Heart right ventricle (tissue), 16 donors: ENCODE data around the gene WDR26. TPM values are rescaled to one million over a fixed set of nuclear protein-coding genes. Genes with fewer than 3 reads are reported as not detected.

ENCODE experiments used
- ATAC-seq, 8 donors: fragments of 200-7000 bp; cut with Tn5 transposase; one replicate each; pipeline ENCODE4 v1.9.1; 2020; ENCODE audit warnings: mild to moderate bottlenecking in 8 of 8, moderate library complexity in 8 of 8, moderate number of reproducible peaks in 1 of 8
- DNase-seq, 2 donors: peaks; one replicate each; pipeline ENCODE4 v3.0.0-alpha.2; 2020
- H3K27ac ChIP-seq, 10 donors: fragments of 200-600 bp; sonication (generic) in 2 of 10; one replicate each; pipeline versions ENCODE4 v1.5.0 to v1.8.0; 2020 to 2022; ENCODE audit warnings: mild to moderate bottlenecking in 3 of 10
- H3K27me3 ChIP-seq, 7 donors: fragments of 200-600 bp; one replicate each; pipeline ENCODE4 v1.8.0; 2021 to 2022; ENCODE audit warnings: mild to moderate bottlenecking in 2 of 7
- H3K36me3 ChIP-seq, 9 donors: fragments of 200-600 bp; sonication (generic) in 1 of 9; one replicate each; pipeline versions ENCODE4 v1.5.0 to v1.8.0; 2020 to 2022; ENCODE audit warnings: mild to moderate bottlenecking in 2 of 9
- H3K4me1 ChIP-seq, 9 donors: fragments of 200-600 bp; sonication (generic) in 1 of 9; one replicate each; pipeline versions ENCODE4 v1.5.0 to v1.8.0; 2020 to 2022; ENCODE audit warnings: mild to moderate bottlenecking in 4 of 9
- H3K4me3 ChIP-seq, 10 donors: fragments of 200-600 bp; sonication (generic) in 2 of 10; one replicate each; pipeline versions ENCODE4 v1.5.0 to v1.8.0; 2020 to 2022; ENCODE audit warnings: mild to moderate bottlenecking in 7 of 10, moderate library complexity in 2 of 10
- H3K9me3 ChIP-seq, 11 donors: fragments of 200-600 bp in 10 of 11; sonication (generic) in 2 of 11; one replicate each; pipeline versions ENCODE4 v1.5.0 to v1.8.0; 2013 to 2022; ENCODE audit warnings: mild to moderate bottlenecking in 2 of 11, control low read depth in 1 of 11, moderate library complexity in 1 of 11
- CTCF ChIP-seq, 9 donors: fragments of 200-600 bp; sonication (generic) in 2 of 9; IDR thresholded peaks; one replicate each; pipeline versions ENCODE4 v1.5.0 to v1.8.0; 2021 to 2022; ENCODE audit warnings: antibody characterized with exemption in 9 of 9, mild to moderate bottlenecking in 5 of 9, moderate library complexity in 1 of 9
- WGBS, 2 donors: extraction: QIAGEN DNeasy Blood & Tissue Kit; methylation state at CpG; one replicate each; pipeline ENCODE4 v1.1.7; 2013; ENCODE audit warnings: inconsistent platforms in 1 of 2; 5-methylcytosine and 5-hydroxymethylcytosine counted together
- intact Hi-C, 10 donors: fragments of 100-400 bp; cut with DNase I; formaldehyde crosslinking; loops; one replicate each; pipeline versions ENCODE4 v1.11.1 to v1.14.2; 2022
- microRNA-seq, 2 donors: library from miRNA; unstranded; fragments of <30 nt; microRNA quantifications; one replicate each; pipeline ENCODE4 v1.2.0, GENCODE V29; 2021
- polyA plus RNA-seq, 2 donors: library from polyadenylated mRNA; stranded (reverse); fragments of 200-250 nt; gene quantifications; one replicate each; pipeline ENCODE4 v1.2.3, GENCODE V29; 2013
- total RNA-seq, 10 donors: library from RNA; stranded (reverse); fragmentation: NEBNext Ultra II Directional in 3 of 10; extraction: Animal tissue kit (Norgen Biotek cat#: 25700) in 3 of 10; gene quantifications; one replicate each; pipeline versions ENCODE4 v1.2.1 to v1.2.4, GENCODE V29; 2021 to 2023
- donor health status: Arrhythmogenic right ventricular cardiomyopathy.
- donor health status: ischemic (EF 13 %, LVEDD 7.1; RV severe dilation, severe dysfunction).
- donor health status: healthy with polysubstance abuse.
- donor health status: DM: no; HTN: yes; CAD: no.
- donor health status: DM: no; HTN: no; CAD: no.
- donor health status: ischemic (EF 25% LVEDD 6.9; RV normal size, moderate dysfunction).
- donor health status: ischemic (EF 25% LVEDD 5.7; RV mildly dilated, moderate dysfunction).
- donor health status: healthy.
- donor health status: DM: yes; HTN: yes; CAD: no.
- donor health status: Ischemic cardiomyopathy.
- donor health status: ischemic (EF 35%, LVEDD 5.7; RV mildly dilated, moderate dysfunction).
- donor health status: nonischemic (EF 11% LVEDD 7.7; RV severe dilation, severe dysfunction).
- donor health status: DM: yes; HTN: yes; CAD: no.
- donor health status: PGD.
- donor health status: ischemic (EF 29% LVEDD 5.4; RV normal size, mild dysfunction).
- donor health status: nonischemic (EF 23%, LVEDD 6.1; RV moderate dilation, normal function).

WDR26 gene
- total and polyA plus RNA-seq, 12 donors, result 15.8 to 81.3 (median 69.3) TPM

GRCh38 chr1:224339442-224340033 lies 95.1 kb downstream of the WDR26 start:
- Histone ChIP-seq H3K36me3 (no peaks in the 10 kb centered on the region), H3K9me3 (peaks cover 0 to 24% (median 16%) of the 10 kb centered on the region in 11 donors), H3K27me3 (peaks cover 0 to 34% (median 7%) of the 10 kb centered on the region in 7 donors), H3K27ac (no peak overlapping the region), H3K4me1 (peaks cover 0 to 8% (median 5%) of the 10 kb centered on the region in 9 donors), H3K4me3 (no peak overlapping the region)
- no peak for ATAC-seq
- no peak for DNase-seq
- intact Hi-C loops, result loop anchor here in 2 of 10 donors (10.0 kb wide), 2 partner anchors 635 to 645 kb away; no protein-coding TSS in a partner anchor
- no peak for TF ChIP-seq CTCF (IDR thresholded peaks at IDR 0.05)
- 50 to 67% methylated on average over 2 of the region's 4 CpGs for WGBS, 2 donors

- Histone ChIP-seq H3K4me1 (peaks cover 0 to 12% (median 5%) of the 10 kb centered on the region in 9 donors), H3K27me3 (peaks cover 0 to 34% (median 7%) of the 10 kb centered on the region in 7 donors), H3K27ac (no peak overlapping the region), H3K36me3 (no peaks in the 10 kb centered on the region), H3K9me3 (peaks cover 0 to 12% (median 4%) of the 10 kb centered on the region in 11 donors), H3K4me3 (no peak overlapping the region)
- no peak for DNase-seq
- WGBS, 2 donors, result 80 to 96% methylated on average over 4 of the region's 4 CpGs
- intact Hi-C loops, result loop anchor here in 2 of 10 donors (10.0 kb wide), 2 partner anchors 633 to 643 kb away; no protein-coding TSS in a partner anchor
- ATAC-seq, result no peak
- TF ChIP-seq CTCF (IDR thresholded peaks at IDR 0.05), result no peak
Observed at GRCh38 chr1:224338150-224338838, 96.3 kb downstream of the WDR26 start.

Small RNA genes within 50 kb of the gene (microRNA-seq; reads per million reads assigned to microRNA genes)
- 1.0 to 4.2 reads per million in 2 donors for gene MIR4742

Other genes with a start within 250 kb of the WDR26 start
- 10 to 100 TPM in 5 of 10 donors, 1 to 10 TPM in 5; 7.7 to 14.0 (median 9.9) TPM for gene NVL, start 104.6 kb downstream of the WDR26 start, total RNA-seq
- 10 to 100 TPM; 10.8 to 37.3 TPM for gene NVL, start 104.6 kb downstream of the WDR26 start, polyA plus RNA-seq
- gene CNIH4, start 77.9 kb downstream of the WDR26 start, total RNA-seq, result 10 to 100 TPM; 24.4 to 39.6 (median 27.4) TPM
- 10 to 100 TPM; 56.7 to 86.7 TPM for gene CNIH4, start 77.9 kb downstream of the WDR26 start, polyA plus RNA-seq
- 1 to 10 TPM in 5 of 10 donors, under 1 TPM in 5; 0.28 to 1.8 (median 0.97) TPM for gene CNIH3, start 181.5 kb upstream of the WDR26 start, total RNA-seq
- gene CNIH3, start 181.5 kb upstream of the WDR26 start, polyA plus RNA-seq, result under 1 TPM; 0.39 to 0.66 TPM